HG03108 (cell line): Measurements from ENCODE around the gene PSORS1C1.
"Not testable (repeated sequence)": the region's sequence is repeated elsewhere in the genome, so short reads cannot be mapped to it uniquely, and the experiment has no call there.

Source experiments
- ATAC-seq: cut with Tn5 transposase; IDR thresholded peaks from one replicate; pipeline ENCODE4 v1.9.1; 2021; ENCODE audit warnings: moderate library complexity; ENCODE audit not compliant: unreplicated experiment

PSORS1C1 gene

GRCh38 chr6:31157513-31158139, 43.0 kb downstream of the PSORS1C1 start, which contains the start of gene CCHCR1:
Gene CCHCR1, minus strand, starts transcription at chr6:31157802. Its CDS starts 202 bp downstream, at chr6:31157600.
- no peak for ATAC-seq

GRCh38 chr6:31158140-31158862, 43.7 kb downstream of the PSORS1C1 start, which contains the start of gene TCF19:
Gene TCF19, plus strand, starts transcription at chr6:31158589. Its CDS starts 881 bp downstream, at chr6:31159470.
- peak; percentile 87 for ATAC-seq

GRCh38 chr6:31158863-31159855, 44.6 kb downstream of the PSORS1C1 start:
- ATAC-seq = peak; percentile 2

GRCh38 chr6:31161216-31162126, 46.9 kb downstream of the PSORS1C1 start:
- no peak for ATAC-seq

- no peak for ATAC-seq
Observed at GRCh38 chr6:31162463-31163165, 48.0 kb downstream of the PSORS1C1 start.

- no peak for ATAC-seq
Observed at GRCh38 chr6:31163922-31164321, 49.3 kb downstream of the PSORS1C1 start.

- ATAC-seq = not testable (repeated sequence)
Observed at GRCh38 chr6:31164475-31165063, 50.0 kb downstream of the PSORS1C1 start.

GRCh38 chr6:31165064-31165832, 50.6 kb downstream of the PSORS1C1 start:
- ATAC-seq = peak; percentile 69

GRCh38 chr6:31165986-31166385, 51.4 kb downstream of the PSORS1C1 start:
- no peak for ATAC-seq

GRCh38 chr6:31168606-31169005, 54.0 kb downstream of the PSORS1C1 start:
- ATAC-seq = no peak

GRCh38 chr6:31169123-31169857, 54.7 kb downstream of the PSORS1C1 start:
- ATAC-seq = no peak

GRCh38 chr6:31169858-31170599, 55.4 kb downstream of the PSORS1C1 start:
- ATAC-seq = not testable (repeated sequence)

- no peak for ATAC-seq
Observed at GRCh38 chr6:31170600-31170881, 55.9 kb downstream of the PSORS1C1 start, which contains the start of gene POU5F1. Gene POU5F1, minus strand, starts transcription at chr6:31170682. Its CDS starts 62 bp downstream, at chr6:31170620.

GRCh38 chr6:31170987-31171671, 56.5 kb downstream of the PSORS1C1 start:
- ATAC-seq = no peak

- no peak for ATAC-seq
Observed at GRCh38 chr6:31171931-31172905, 57.6 kb downstream of the PSORS1C1 start.
